SK-N-SH treated with all-trans-retinoic acid at 6 μM for 48 hours (cell line): ENCODE results near the gene BATF.

Experiments used
- ATAC-seq: fragments of 200-7000 bp; cut with Tn5 transposase; 3 replicates; pipeline ENCODE4 v1.9.1; 2020; ENCODE audit warnings: mild to moderate bottlenecking, moderate library complexity
- ARNTL ChIP-seq: fragments of 450-650 bp; formaldehyde crosslinking; IDR thresholded peaks from 2 replicates; pipeline ENCODE4 v1.5.0; 2020; ENCODE audit warnings: low read depth, mild to moderate bottlenecking, moderate library complexity, borderline replicate concordance
- BACH2 ChIP-seq: fragments of 250-450 bp; sonication (Bioruptor Pico); IDR thresholded peaks from 2 replicates; pipeline ENCODE4 v1.9.0; 2021; ENCODE audit warnings: mild to moderate bottlenecking, borderline replicate concordance
- CREB5 ChIP-seq: fragments of 250-450 bp; sonication (Bioruptor Pico); IDR thresholded peaks from 2 replicates; pipeline ENCODE4 v1.5.1; 2020; ENCODE audit warnings: low read depth, mild to moderate bottlenecking, moderate library complexity
- CSDC2 ChIP-seq: fragments of 250-450 bp; sonication (Bioruptor Pico); IDR thresholded peaks from 2 replicates; pipeline ENCODE4 v1.5.0; 2020; ENCODE audit warnings: mild to moderate bottlenecking, moderate library complexity
- CSRNP3 ChIP-seq: fragments of 250-450 bp; sonication (Bioruptor Pico); IDR thresholded peaks from 2 replicates; pipeline ENCODE4 v1.5.1; 2021; ENCODE audit warnings: mild to moderate bottlenecking, moderate library complexity
- GLIS3 ChIP-seq: fragments of 250-450 bp; sonication (Bioruptor Pico); IDR thresholded peaks from 2 replicates; pipeline ENCODE4 v1.5.0; 2020; ENCODE audit warnings: mild to moderate bottlenecking, moderate library complexity
- ISL1 ChIP-seq: fragments of 250-450 bp; sonication (Bioruptor Pico); IDR thresholded peaks from 2 replicates; pipeline ENCODE4 v2.1.2; 2022; ENCODE audit warnings: mild to moderate bottlenecking, moderate library complexity
- OSR1 ChIP-seq: fragments of 250-450 bp; sonication (Bioruptor Pico); IDR thresholded peaks from 2 replicates; pipeline ENCODE4 v1.8.0; 2022; ENCODE audit warnings: moderate library complexity, mild to moderate bottlenecking, inconsistent platforms
- PATZ1 ChIP-seq: fragments of 250-450 bp; sonication (Bioruptor Pico); IDR thresholded peaks from 2 replicates; pipeline ENCODE4 v1.8.0; 2020; ENCODE audit warnings: mild to moderate bottlenecking, moderate library complexity, borderline replicate concordance
- POU6F1 ChIP-seq: fragments of 250-450 bp; sonication (Bioruptor Pico); IDR thresholded peaks from 2 replicates; pipeline ENCODE4 v1.8.0; 2021; ENCODE audit warnings: low read depth, mild to moderate bottlenecking, moderate library complexity, borderline replicate concordance
- RARB ChIP-seq: fragments of 250-450 bp; sonication (Bioruptor Pico); IDR thresholded peaks from 2 replicates; pipeline ENCODE4 v1.8.0; 2021; ENCODE audit warnings: mild to moderate bottlenecking, moderate library complexity
- SNAI2 ChIP-seq: fragments of 250-450 bp; sonication (Bioruptor Pico); IDR thresholded peaks from 2 replicates; pipeline ENCODE4 v1.5.0; 2020; ENCODE audit warnings: mild to moderate bottlenecking, moderate library complexity
- TCF4 ChIP-seq: fragments of 250-450 bp; sonication (Bioruptor Pico); IDR thresholded peaks from 2 replicates; pipeline ENCODE4 v1.8.0; 2021; ENCODE audit warnings: mild to moderate bottlenecking, moderate library complexity, borderline replicate concordance
- TOX ChIP-seq: fragments of 250-450 bp; sonication (Bioruptor Pico); IDR thresholded peaks from 2 replicates; pipeline ENCODE4 v1.8.0; 2021; ENCODE audit warnings: mild to moderate bottlenecking, moderate library complexity, borderline replicate concordance
- ZC3H10 ChIP-seq: fragments of 250-450 bp; sonication (Bioruptor Pico); IDR thresholded peaks from 2 replicates; pipeline ENCODE4 v1.5.1; 2021; ENCODE audit warnings: mild to moderate bottlenecking, moderate library complexity
- ZFP3 ChIP-seq: fragments of 250-450 bp; sonication (Bioruptor Pico); IDR thresholded peaks from 2 replicates; pipeline ENCODE4 v1.5.0; 2020; ENCODE audit warnings: mild to moderate bottlenecking, moderate library complexity
- ZFP30 ChIP-seq: fragments of 450-650 bp; formaldehyde crosslinking; IDR thresholded peaks from 2 replicates; pipeline ENCODE4 v1.5.0; 2022; ENCODE audit warnings: mild to moderate bottlenecking, moderate library complexity
- ZNF565 ChIP-seq: fragments of 450-650 bp; formaldehyde crosslinking; conservative IDR thresholded peaks from 2 replicates; pipeline ENCODE4 v1.5.0; 2020; ENCODE audit warnings: low read depth, mild to moderate bottlenecking, moderate library complexity
- ZNF70 ChIP-seq: fragments of 450-650 bp; formaldehyde crosslinking; IDR thresholded peaks from 2 replicates; pipeline ENCODE4 v1.5.0; 2020; ENCODE audit warnings: mild to moderate bottlenecking, moderate library complexity
- ZNF8 ChIP-seq: fragments of 450-650 bp; formaldehyde crosslinking; IDR thresholded peaks from 2 replicates; pipeline ENCODE4 v1.5.0; 2020; ENCODE audit warnings: mild to moderate bottlenecking, moderate library complexity
- TF ChIP-seq, protein P1 (sequence below): fragments of 250-450 bp; sonication (Bioruptor Pico); IDR thresholded peaks from 2 replicates; pipeline ENCODE4 v1.5.0; 2020; ENCODE audit warnings: mild to moderate bottlenecking, moderate library complexity

The BATF gene

DNA sequence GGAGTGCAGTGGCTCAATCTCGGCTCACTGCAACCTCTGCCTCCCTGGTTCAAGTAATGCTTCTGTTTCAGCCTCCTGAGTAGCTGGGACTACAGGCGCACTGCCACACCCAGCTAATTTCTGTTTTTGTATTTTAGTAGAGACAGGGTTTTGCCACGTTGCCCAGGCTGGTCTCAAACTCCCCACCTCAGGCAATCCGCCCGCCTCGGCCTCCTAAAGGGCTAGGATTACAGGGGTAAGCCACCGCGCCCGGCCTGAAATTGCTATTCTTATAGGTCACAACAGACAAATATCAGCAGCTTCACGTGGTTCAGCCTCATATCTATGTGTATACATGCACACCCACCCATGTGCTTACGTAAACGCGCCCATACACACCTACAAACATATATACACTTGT, 23.6 kb downstream of the BATF start:
- ATAC-seq = no peak
- TF ChIP-seq CREB5 (CRISPR knock-in tag) (no peak), OSR1 (CRISPR knock-in tag) (no peak), ZFP30 (no peak), PATZ1 (CRISPR knock-in tag) (no peak), RARB (no peak), ISL1 (CRISPR knock-in tag) (no peak), TCF4 (CRISPR knock-in tag) (no peak), GLIS3 (no peak), BACH2 (CRISPR knock-in tag) (no peak), POU6F1 (no peak), CSDC2 (CRISPR knock-in tag) (no peak), ZNF8 (CRISPR knock-in tag) (no peak), SNAI2 (CRISPR knock-in tag) (no peak), CSRNP3 (no peak), ARNTL (CRISPR knock-in tag) (no peak), ZFP3 (CRISPR knock-in tag) (no peak), ZC3H10 (CRISPR knock-in tag) (no peak), ZNF70 (no peak)
- TF ChIP-seq, protein P1, sequence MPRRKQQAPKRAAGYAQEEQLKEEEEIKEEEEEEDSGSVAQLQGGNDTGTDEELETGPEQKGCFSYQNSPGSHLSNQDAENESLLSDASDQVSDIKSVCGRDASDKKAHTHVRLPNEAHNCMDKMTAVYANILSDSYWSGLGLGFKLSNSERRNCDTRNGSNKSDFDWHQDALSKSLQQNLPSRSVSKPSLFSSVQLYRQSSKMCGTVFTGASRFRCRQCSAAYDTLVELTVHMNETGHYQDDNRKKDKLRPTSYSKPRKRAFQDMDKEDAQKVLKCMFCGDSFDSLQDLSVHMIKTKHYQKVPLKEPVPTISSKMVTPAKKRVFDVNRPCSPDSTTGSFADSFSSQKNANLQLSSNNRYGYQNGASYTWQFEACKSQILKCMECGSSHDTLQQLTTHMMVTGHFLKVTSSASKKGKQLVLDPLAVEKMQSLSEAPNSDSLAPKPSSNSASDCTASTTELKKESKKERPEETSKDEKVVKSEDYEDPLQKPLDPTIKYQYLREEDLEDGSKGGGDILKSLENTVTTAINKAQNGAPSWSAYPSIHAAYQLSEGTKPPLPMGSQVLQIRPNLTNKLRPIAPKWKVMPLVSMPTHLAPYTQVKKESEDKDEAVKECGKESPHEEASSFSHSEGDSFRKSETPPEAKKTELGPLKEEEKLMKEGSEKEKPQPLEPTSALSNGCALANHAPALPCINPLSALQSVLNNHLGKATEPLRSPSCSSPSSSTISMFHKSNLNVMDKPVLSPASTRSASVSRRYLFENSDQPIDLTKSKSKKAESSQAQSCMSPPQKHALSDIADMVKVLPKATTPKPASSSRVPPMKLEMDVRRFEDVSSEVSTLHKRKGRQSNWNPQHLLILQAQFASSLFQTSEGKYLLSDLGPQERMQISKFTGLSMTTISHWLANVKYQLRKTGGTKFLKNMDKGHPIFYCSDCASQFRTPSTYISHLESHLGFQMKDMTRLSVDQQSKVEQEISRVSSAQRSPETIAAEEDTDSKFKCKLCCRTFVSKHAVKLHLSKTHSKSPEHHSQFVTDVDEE = no peak
- TF ChIP-seq, all 23 proteins: peak for 0

DNA sequence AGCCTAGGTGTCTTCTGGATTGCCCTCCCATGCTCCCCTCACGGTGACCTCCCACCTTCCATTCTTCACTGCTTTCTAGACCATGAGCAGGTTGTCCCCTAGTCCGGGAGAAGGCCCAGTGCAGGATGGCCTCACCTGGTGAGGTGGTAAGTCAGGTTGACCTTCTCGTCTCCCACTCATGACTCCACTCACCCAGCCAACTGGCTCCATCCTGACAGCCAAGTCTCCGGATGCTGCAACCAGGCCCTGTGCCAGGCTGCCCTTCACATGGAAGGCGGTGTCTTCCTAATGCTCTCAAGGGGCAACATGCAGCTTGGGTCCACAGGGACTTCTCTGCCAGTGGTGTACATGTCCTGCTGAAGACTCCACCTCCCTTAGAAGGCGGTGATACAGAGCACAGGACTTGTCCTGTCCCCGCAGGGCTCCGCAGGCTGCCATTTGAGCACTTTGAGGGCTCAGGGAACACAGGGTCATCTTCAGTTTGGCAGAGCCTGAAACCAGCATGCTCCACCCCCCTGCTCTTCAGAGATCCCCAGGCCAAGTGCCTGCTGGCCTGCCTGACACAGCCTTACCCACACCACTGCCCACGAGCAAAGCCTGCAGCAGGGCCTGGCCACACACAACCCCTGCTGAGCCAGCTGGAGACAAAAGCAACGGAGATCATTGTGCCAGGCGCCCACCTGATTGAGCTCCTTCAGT, 25.4 kb downstream of the BATF start:
- TF ChIP-seq, protein P1 = no peak
- no peak for TF ChIP-seq POU6F1
- TF ChIP-seq ZNF8 (CRISPR knock-in tag) = no peak
- TF ChIP-seq CREB5 (CRISPR knock-in tag) = no peak
- no peak for TF ChIP-seq CSDC2 (CRISPR knock-in tag)
- TF ChIP-seq TOX (CRISPR knock-in tag) = no peak
- TF ChIP-seq GLIS3 = no peak
- no peak for TF ChIP-seq ARNTL (CRISPR knock-in tag)
- no peak for TF ChIP-seq ZFP30
- no peak for TF ChIP-seq ZNF70
- TF ChIP-seq ZNF565 (CRISPR knock-in tag) = no peak
- TF ChIP-seq ZC3H10 (CRISPR knock-in tag) = no peak
- TF ChIP-seq RARB = no peak
- TF ChIP-seq OSR1 (CRISPR knock-in tag) = no peak
- ATAC-seq = no peak
